H1 (cell line): ENCODE results near the gene CAB39L. TPM values are rescaled to one million over a fixed set of nuclear protein-coding genes. Genes with fewer than 3 reads are reported as not detected.

Experiments
- CTCF ChIA-PET: fragments of 300-600 bp; sonication (Branson Sonifier 250); formaldehyde crosslinking; loops from one replicate; lab custom pipeline; 2021; ENCODE audit not compliant: partially characterized antibody; lab: Charles Lee
- POLR2A ChIA-PET: fragments of 300-600 bp; sonication (Branson Sonifier 250); formaldehyde crosslinking; loops from one replicate; lab custom pipeline; 2021; ENCODE audit warnings: inconsistent platforms; ENCODE audit not compliant: partially characterized antibody; lab: Charles Lee
- DNase-seq, 2 experiments: peaks; one replicate each; pipeline versions ENCODE4 v3.0.0 to v3.0.0-alpha.2; 2010 to 2022; ENCODE audit warnings: low spot score in 2 of 2, low read depth in 1 of 2, mixed read lengths in 1 of 2
- FAIRE-seq: peaks from 2 replicates; lab custom pipeline; 2011; peaks lifted over from hg19 to GRCh38; lab: Jason Lieb, UNC
- H2AFZ ChIP-seq: 2 replicates; pipeline ENCODE4 v1.8.1; 2012; ENCODE audit warnings: low read length, inconsistent platforms
- H2AK5ac ChIP-seq: 2 replicates; pipeline ENCODE4 v1.6.1; 2013; ENCODE audit warnings: low read depth, low read length
- H2BK120ac ChIP-seq: replicated peaks from 2 replicates; pipeline ENCODE3; 2013; ENCODE audit warnings: low read depth, low read length, inconsistent platforms
- H2BK12ac ChIP-seq: 2 replicates; pipeline ENCODE4 v1.6.1; 2013; ENCODE audit warnings: low read depth, low read length
- H2BK15ac ChIP-seq: 2 replicates; pipeline ENCODE4 v1.6.1; 2013; ENCODE audit warnings: low read length
- H2BK20ac ChIP-seq: 2 replicates; pipeline ENCODE4 v1.6.1; 2013; ENCODE audit warnings: low read length
- H2BK5ac ChIP-seq: 2 replicates; pipeline ENCODE4 v1.6.1; 2013; ENCODE audit warnings: low read depth, low read length
- H3K14ac ChIP-seq: 2 replicates; pipeline ENCODE4 v1.6.1; 2013; ENCODE audit warnings: inconsistent platforms; ENCODE audit not compliant: insufficient read length
- H3K18ac ChIP-seq: 2 replicates; pipeline ENCODE4 v1.6.1; 2013; ENCODE audit warnings: low read length; ENCODE audit errors: extremely low read depth
- H3K23ac ChIP-seq: 2 replicates; pipeline ENCODE4 v1.6.1; 2013; ENCODE audit warnings: inconsistent platforms; ENCODE audit not compliant: insufficient read length
- H3K23me2 ChIP-seq: 2 replicates; pipeline ENCODE4 v1.6.1; 2013; ENCODE audit warnings: low read depth, low read length
- H3K27ac ChIP-seq: 2 replicates; pipeline ENCODE4 v1.6.1; 2011; ENCODE audit warnings: low read depth, low read length, inconsistent platforms
- H3K27me3 ChIP-seq, 4 experiments: replicated peaks in 1 of 4; 1 replicate in 1 of 4; 2 replicates in 3 of 4; pipeline versions ENCODE4 v1.6.1 to v1.8.1; 2011 to 2013; ENCODE audit warnings: low read length in 3 of 4, mild to moderate bottlenecking in 3 of 4, inconsistent platforms in 2 of 4, mixed read lengths in 2 of 4, moderate library complexity in 1 of 4; ENCODE audit not compliant: control insufficient read depth in 3 of 4, insufficient read depth in 3 of 4; ENCODE audit errors: extremely low read depth in 1 of 4
- H3K36me3 ChIP-seq, 4 experiments: 2 replicates each; pipeline versions ENCODE4 v1.6.1 to v1.8.1; 2011 to 2013; ENCODE audit warnings: mild to moderate bottlenecking in 4 of 4, low read length in 3 of 4, moderate library complexity in 2 of 4, control low read depth in 1 of 4, inconsistent platforms in 1 of 4; ENCODE audit not compliant: insufficient read depth in 4 of 4, control insufficient read depth in 2 of 4
- H3K4ac ChIP-seq: replicated peaks from 2 replicates; pipeline ENCODE3; 2013; ENCODE audit warnings: low read length, low read depth, mixed read lengths, inconsistent platforms; ENCODE audit not compliant: insufficient read length
- H3K4me1 ChIP-seq, 4 experiments: replicated peaks in 1 of 4; 1 replicate in 1 of 4; 2 replicates in 3 of 4; pipeline versions ENCODE4 v1.6.1 to v1.8.1; 2011 to 2013; ENCODE audit warnings: low read length in 3 of 4, inconsistent platforms in 2 of 4, mixed read lengths in 1 of 4; ENCODE audit not compliant: insufficient read depth in 4 of 4, control insufficient read depth in 3 of 4
- H3K4me2 ChIP-seq, 2 experiments: 2 replicates each; pipeline versions ENCODE4 v1.6.1 to v1.8.1; 2011 to 2013; ENCODE audit warnings: low read depth in 2 of 2, low read length in 2 of 2, control low read depth in 1 of 2, inconsistent platforms in 1 of 2, mild to moderate bottlenecking in 1 of 2; ENCODE audit not compliant: insufficient read depth in 1 of 2
- H3K4me3 ChIP-seq, 4 experiments: fragments of 200-600, 300-600 bp in 1 of 4; sonication (generic), shearing (Covaris generic), sonication (Bioruptor Twin) in 1 of 4; 2 replicates each; pipeline versions ENCODE4 v1.5.1 to v1.8.1; 2011 to 2016; ENCODE audit warnings: low read length in 4 of 4, low read depth in 3 of 4, control low read depth in 2 of 4, inconsistent platforms in 2 of 4, mild to moderate bottlenecking in 2 of 4, mixed read lengths in 1 of 4, moderate library complexity in 1 of 4; ENCODE audit not compliant: insufficient read depth in 2 of 4; ENCODE audit errors: extremely low read depth in 1 of 4
- H3K56ac ChIP-seq: replicated peaks from 2 replicates; pipeline ENCODE3; 2013; ENCODE audit warnings: low read depth, mild to moderate bottlenecking, mixed read lengths, low read length, inconsistent platforms; ENCODE audit not compliant: insufficient read length
- H3K79me1 ChIP-seq: 2 replicates; pipeline ENCODE4 v1.6.1; 2013; ENCODE audit warnings: low read depth, low read length, control low read depth
- H3K79me2 ChIP-seq, 2 experiments: 2 replicates each; pipeline versions ENCODE4 v1.6.1 to v1.8.1; 2012 to 2013; ENCODE audit warnings: low read length in 2 of 2, mild to moderate bottlenecking in 2 of 2, inconsistent platforms in 1 of 2; ENCODE audit not compliant: insufficient read depth in 2 of 2, control insufficient read depth in 1 of 2
- H3K9ac ChIP-seq, 4 experiments: replicated peaks in 1 of 4; 1 replicate in 1 of 4; 2 replicates in 3 of 4; pipeline versions ENCODE4 v1.6.1 to v1.8.1; 2011 to 2013; ENCODE audit warnings: low read depth in 3 of 4, low read length in 3 of 4, control low read depth in 2 of 4, mild to moderate bottlenecking in 2 of 4, moderate library complexity in 2 of 4, inconsistent platforms in 1 of 4; ENCODE audit errors: extremely low read depth in 1 of 4
- H3K9me3 ChIP-seq, 2 experiments: 2 replicates each; pipeline versions ENCODE4 v1.6.1 to v1.8.1; 2012 to 2013; ENCODE audit warnings: mild to moderate bottlenecking in 2 of 2, moderate library complexity in 2 of 2, control low read depth in 1 of 2, inconsistent platforms in 1 of 2, low read depth in 1 of 2, low read length in 1 of 2, mixed read lengths in 1 of 2; ENCODE audit not compliant: insufficient read depth in 2 of 2
- H4K20me1 ChIP-seq, 2 experiments: replicated peaks in 1 of 2; 2 replicates each; pipeline versions ENCODE3 to v1.8.1; 2011 to 2013; ENCODE audit warnings: inconsistent platforms in 2 of 2, low read length in 2 of 2, mild to moderate bottlenecking in 1 of 2; ENCODE audit not compliant: insufficient read depth in 2 of 2, control insufficient read depth in 1 of 2
- H4K5ac ChIP-seq: 2 replicates; pipeline ENCODE4 v1.6.1; 2013; ENCODE audit warnings: low read length, low read depth, mixed read lengths, inconsistent platforms; ENCODE audit not compliant: insufficient read length
- H4K8ac ChIP-seq: 2 replicates; pipeline ENCODE4 v1.8.0; 2013; ENCODE audit warnings: mild to moderate bottlenecking, moderate library complexity, low read length, inconsistent platforms; ENCODE audit not compliant: insufficient read depth; ENCODE audit errors: extremely low read depth
- H4K91ac ChIP-seq: replicated peaks from 2 replicates; pipeline ENCODE3; 2013; ENCODE audit warnings: low read length, mixed read lengths, inconsistent platforms; ENCODE audit not compliant: insufficient read length
- CBX5 ChIP-seq: fragments of 300-800, 300-1000 bp; sonication (generic); IDR thresholded peaks from 2 replicates; pipeline ENCODE4 v1.7.1; 2016; ENCODE audit warnings: antibody characterized with exemption, low read length, low read depth
- CHD1 ChIP-seq: IDR thresholded peaks from 2 replicates; pipeline ENCODE4 v1.6.1; 2012; ENCODE audit warnings: low read depth, low read length, improper control_type of control experiment
- GTF2F1 ChIP-seq: IDR thresholded peaks from 2 replicates; pipeline ENCODE4 v1.6.1; 2012; ENCODE audit warnings: low read depth, low read length, improper control_type of control experiment, borderline replicate concordance
- JUND ChIP-seq: IDR thresholded peaks from 2 replicates; pipeline ENCODE4 v1.6.1; 2011; ENCODE audit warnings: mild to moderate bottlenecking, improper control_type of control experiment, low read length
- SAP30 ChIP-seq: fragments of 300-600 bp; sonication (generic); IDR thresholded peaks from 2 replicates; pipeline ENCODE4 v1.7.1; 2012; ENCODE audit warnings: low read length, moderate library complexity, mild to moderate bottlenecking, inconsistent platforms; ENCODE audit not compliant: insufficient read depth, insufficient replicate concordance
- SP2 ChIP-seq: IDR thresholded peaks from 2 replicates; pipeline ENCODE4 v1.6.1; 2012; ENCODE audit warnings: mild to moderate bottlenecking, low read length, inconsistent platforms
- WGBS, 2 experiments: shearing (Covaris generic) in 1 of 2; methylation state at CpG; one replicate each; pipeline versions ENCODE4 v1.1.6 to v1.1.7; 2013 to 2015; ENCODE audit warnings: low lambda C conversion rate in 2 of 2, mixed read lengths in 2 of 2, inconsistent platforms in 1 of 2, low coverage in 1 of 2, missing lambda C conversion rate in 1 of 2; ENCODE audit not compliant: insufficient replicate concordance in 2 of 2, insufficient coverage in 1 of 2, insufficient read length in 1 of 2; ENCODE audit errors: extremely low coverage in 1 of 2, missing lambda C conversion rate in 1 of 2; 5-methylcytosine and 5-hydroxymethylcytosine counted together
- polyA plus RNA-seq, 7 experiments: library from polyadenylated mRNA; depleted of rRNA in 3 of 7; stranded (reverse) in 5 of 7; unstranded in 2 of 7; fragments of >200 nt in 5 of 7; fragments of 200-250 nt in 2 of 7; gene quantifications; 1 replicate in 5 of 7; 2 replicates in 1 of 7; 4 replicates in 1 of 7; pipeline versions ENCODE4 v1.2.1 to v1.2.3, GENCODE V29; 2011 to 2013; ENCODE audit warnings: missing spikeins in 2 of 7, mixed read lengths in 2 of 7
- total RNA-seq: library from RNA; stranded (reverse); fragmentation: NEBNext Ultra II Directional; extraction: Animal tissue kit (Norgen Biotek cat#: 25700); gene quantifications from 2 replicates; pipeline ENCODE4 v1.2.1, GENCODE V29; 2021

Gene CAB39L
- total and polyA plus RNA-seq, 2 of the 8 experiments (the other 6 are each of a cell fraction or from before 2014, with no cell fraction given), result 2.5 to 4.8 TPM

- FAIRE-seq, result no peak
- H2AK5ac ChIP-seq, result no peak overlapping the region
- H3K23ac ChIP-seq, result no peak overlapping the region
- H2AFZ ChIP-seq, result no peak overlapping the region
- H3K4ac ChIP-seq, result no peak overlapping the region
- no peaks in the 10 kb centered on the region for H3K27me3 ChIP-seq
- H3K27ac ChIP-seq, result no peak overlapping the region
- H3K79me1 ChIP-seq, result no peaks in the 10 kb centered on the region
- POLR2A ChIA-PET, result no interaction called here
- no peak overlapping the region for H3K14ac ChIP-seq
- H3K9me3 ChIP-seq, result no peaks in the 10 kb centered on the region
- no peak overlapping the region for H3K4me2 ChIP-seq
- H3K79me2 ChIP-seq, result no peaks in the 10 kb centered on the region
- no peak overlapping the region for H4K91ac ChIP-seq
- H2BK12ac ChIP-seq, result no peak overlapping the region
- no peaks in the 10 kb centered on the region; the same call in 1 of the 2 replicates for H3K23me2 ChIP-seq
- DNase-seq, result no peak
- no peak overlapping the region for H2BK15ac ChIP-seq
- no peak overlapping the region for H4K5ac ChIP-seq
- no peaks in the 10 kb centered on the region for H4K20me1 ChIP-seq
- H2BK5ac ChIP-seq, result no peak overlapping the region
- no peak overlapping the region for H3K18ac ChIP-seq
- H2BK120ac ChIP-seq, result no peak overlapping the region
- CTCF ChIA-PET, result no interaction called here
- WGBS, 2 experiments, result 95% methylated on average over 1 of the region's 1 CpG; no CpG with 5 or more reads in 1 of the 2 experiments
- no peaks in the 10 kb centered on the region for H3K4me1 ChIP-seq
- no peak overlapping the region for H4K8ac ChIP-seq
- no peak overlapping the region for H2BK20ac ChIP-seq
- H3K56ac ChIP-seq, result no peak overlapping the region
- H3K9ac ChIP-seq, result no peak overlapping the region
- TF ChIP-seq GTF2F1, result no peak
- no peak for TF ChIP-seq CHD1
- TF ChIP-seq SAP30, result no peak
- TF ChIP-seq JUND, result no peak
- no peak for TF ChIP-seq SP2
- no peak for TF ChIP-seq CBX5
- TF ChIP-seq, all 59 proteins: peak for 0
- Histone ChIP-seq H3K36me3 (no peaks in the 10 kb centered on the region), H3K4me3 (no peak overlapping the region)
Observed at GRCh38 chr13:49395878-49396380, 47.9 kb downstream of the CAB39L start.
